Ishikawa (cell line): ENCODE data around the gene GNAT2.

Experiments used
- CEBPB ChIP-seq: IDR thresholded peaks from 2 replicates; pipeline ENCODE4 v1.6.1; 2012
- CREB1 ChIP-seq: IDR thresholded peaks from 2 replicates; pipeline ENCODE4 v1.6.1; 2012; ENCODE audit warnings: low read depth
- EGR1 ChIP-seq: IDR thresholded peaks from 2 replicates; pipeline ENCODE4 v1.6.1; 2012
- EP300 ChIP-seq: IDR thresholded peaks from 2 replicates; pipeline ENCODE4 v1.6.1; 2012; ENCODE audit warnings: borderline replicate concordance
- FOXM1 ChIP-seq: IDR thresholded peaks from 2 replicates; pipeline ENCODE4 v1.6.1; 2012; ENCODE audit warnings: low read depth, borderline replicate concordance
- RAD21 ChIP-seq: IDR thresholded peaks from 2 replicates; pipeline ENCODE4 v1.6.1; 2012; ENCODE audit warnings: low read depth
- TAF1 ChIP-seq: IDR thresholded peaks from 2 replicates; pipeline ENCODE4 v1.6.1; 2012; ENCODE audit warnings: low read depth, mild to moderate bottlenecking
- TCF12 ChIP-seq: IDR thresholded peaks from 2 replicates; pipeline ENCODE4 v1.6.1; 2012; ENCODE audit warnings: low read depth
- TEAD4 ChIP-seq: IDR thresholded peaks from 2 replicates; pipeline ENCODE4 v1.6.1; 2012
- YY1 ChIP-seq: IDR thresholded peaks from 2 replicates; pipeline ENCODE4 v1.6.1; 2012; ENCODE audit warnings: low read depth
- ZBTB7A ChIP-seq: IDR thresholded peaks from 2 replicates; pipeline ENCODE4 v1.6.1; 2012; ENCODE audit warnings: low read depth
- TF ChIP-seq, protein P1 (sequence below): IDR thresholded peaks from 2 replicates; pipeline ENCODE4 v1.6.1; 2012
- TF ChIP-seq, protein P2 (sequence below): IDR thresholded peaks from 2 replicates; pipeline ENCODE4 v1.6.1; 2012; ENCODE audit warnings: low read depth, mild to moderate bottlenecking
- TF ChIP-seq, protein P3 (sequence below): IDR thresholded peaks from 2 replicates; pipeline ENCODE4 v1.6.1; 2012

DNA sequence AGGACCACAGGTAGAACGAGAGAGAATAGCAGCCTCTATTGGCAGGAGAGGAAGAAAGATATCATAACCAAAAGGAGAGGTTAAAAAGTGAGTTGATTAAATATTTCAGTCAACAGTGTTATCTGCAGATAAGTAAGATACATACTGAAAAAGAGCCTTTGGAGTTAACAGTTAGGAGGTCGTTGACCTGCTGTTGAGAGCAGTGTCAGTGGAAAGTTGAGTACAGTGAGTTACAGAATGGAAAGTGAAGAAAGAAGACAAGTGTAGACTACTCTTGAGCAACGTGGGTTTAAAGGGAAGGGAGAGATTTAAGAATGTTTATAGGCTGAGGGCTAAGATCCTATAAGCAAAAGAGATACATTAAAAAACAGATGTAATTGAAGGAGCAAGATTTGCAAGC, 30.2 kb downstream of the GNAT2 start:
- TF ChIP-seq EGR1 (no peak), EP300 (no peak), CEBPB (no peak), RAD21 (no peak), TEAD4 (no peak), TAF1 (no peak), TCF12 (no peak), FOXM1 (no peak), CREB1 (no peak), ZBTB7A (no peak), YY1 (no peak)
- TF ChIP-seq, protein P1, sequence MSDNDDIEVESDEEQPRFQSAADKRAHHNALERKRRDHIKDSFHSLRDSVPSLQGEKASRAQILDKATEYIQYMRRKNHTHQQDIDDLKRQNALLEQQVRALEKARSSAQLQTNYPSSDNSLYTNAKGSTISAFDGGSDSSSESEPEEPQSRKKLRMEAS: no peak
- TF ChIP-seq, protein P2, sequence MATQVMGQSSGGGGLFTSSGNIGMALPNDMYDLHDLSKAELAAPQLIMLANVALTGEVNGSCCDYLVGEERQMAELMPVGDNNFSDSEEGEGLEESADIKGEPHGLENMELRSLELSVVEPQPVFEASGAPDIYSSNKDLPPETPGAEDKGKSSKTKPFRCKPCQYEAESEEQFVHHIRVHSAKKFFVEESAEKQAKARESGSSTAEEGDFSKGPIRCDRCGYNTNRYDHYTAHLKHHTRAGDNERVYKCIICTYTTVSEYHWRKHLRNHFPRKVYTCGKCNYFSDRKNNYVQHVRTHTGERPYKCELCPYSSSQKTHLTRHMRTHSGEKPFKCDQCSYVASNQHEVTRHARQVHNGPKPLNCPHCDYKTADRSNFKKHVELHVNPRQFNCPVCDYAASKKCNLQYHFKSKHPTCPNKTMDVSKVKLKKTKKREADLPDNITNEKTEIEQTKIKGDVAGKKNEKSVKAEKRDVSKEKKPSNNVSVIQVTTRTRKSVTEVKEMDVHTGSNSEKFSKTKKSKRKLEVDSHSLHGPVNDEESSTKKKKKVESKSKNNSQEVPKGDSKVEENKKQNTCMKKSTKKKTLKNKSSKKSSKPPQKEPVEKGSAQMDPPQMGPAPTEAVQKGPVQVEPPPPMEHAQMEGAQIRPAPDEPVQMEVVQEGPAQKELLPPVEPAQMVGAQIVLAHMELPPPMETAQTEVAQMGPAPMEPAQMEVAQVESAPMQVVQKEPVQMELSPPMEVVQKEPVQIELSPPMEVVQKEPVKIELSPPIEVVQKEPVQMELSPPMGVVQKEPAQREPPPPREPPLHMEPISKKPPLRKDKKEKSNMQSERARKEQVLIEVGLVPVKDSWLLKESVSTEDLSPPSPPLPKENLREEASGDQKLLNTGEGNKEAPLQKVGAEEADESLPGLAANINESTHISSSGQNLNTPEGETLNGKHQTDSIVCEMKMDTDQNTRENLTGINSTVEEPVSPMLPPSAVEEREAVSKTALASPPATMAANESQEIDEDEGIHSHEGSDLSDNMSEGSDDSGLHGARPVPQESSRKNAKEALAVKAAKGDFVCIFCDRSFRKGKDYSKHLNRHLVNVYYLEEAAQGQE: no peak
- TF ChIP-seq, protein P3, sequence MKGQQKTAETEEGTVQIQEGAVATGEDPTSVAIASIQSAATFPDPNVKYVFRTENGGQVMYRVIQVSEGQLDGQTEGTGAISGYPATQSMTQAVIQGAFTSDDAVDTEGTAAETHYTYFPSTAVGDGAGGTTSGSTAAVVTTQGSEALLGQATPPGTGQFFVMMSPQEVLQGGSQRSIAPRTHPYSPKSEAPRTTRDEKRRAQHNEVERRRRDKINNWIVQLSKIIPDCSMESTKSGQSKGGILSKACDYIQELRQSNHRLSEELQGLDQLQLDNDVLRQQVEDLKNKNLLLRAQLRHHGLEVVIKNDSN: no peak
